ENCODE results near the gene PKD2.

PKD2 gene

DNA sequence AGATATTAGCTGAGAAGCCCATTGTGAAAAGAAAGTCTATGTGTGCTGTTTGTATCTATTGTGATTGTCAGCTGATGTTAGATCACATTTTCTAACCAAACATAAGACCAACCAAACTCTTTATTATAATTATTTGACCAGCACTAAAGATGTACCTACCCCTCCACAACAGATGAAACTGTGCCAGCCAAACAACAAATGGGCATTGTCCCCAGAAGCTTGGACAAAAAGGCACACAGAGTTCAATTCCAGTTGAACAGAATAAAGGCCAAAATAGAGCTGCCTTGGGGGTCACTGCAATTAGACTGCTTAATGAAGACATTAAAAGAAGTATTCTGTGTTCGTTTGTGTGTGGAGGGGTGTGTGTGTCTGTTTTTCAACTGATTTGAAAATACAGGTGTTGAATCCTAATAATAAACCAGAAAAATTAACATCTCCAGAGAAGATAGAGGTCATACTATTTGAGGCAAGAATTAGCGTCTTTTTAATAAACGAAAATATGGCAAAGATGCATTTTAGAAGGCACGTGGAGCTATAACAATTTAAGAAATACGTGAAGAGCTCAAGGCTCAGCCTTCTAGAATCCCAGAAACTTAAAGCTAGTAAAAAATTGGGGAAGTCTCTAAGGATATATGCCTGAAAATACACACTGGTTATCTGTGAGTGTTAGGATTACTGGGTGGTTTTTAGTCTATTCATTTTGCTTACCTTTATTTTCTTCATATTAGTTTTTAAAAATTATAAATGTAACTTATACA, 29.7 kb upstream of the PKD2 start:
- Histone ChIP-seq H3K27me3 (ENCODE audit: low read depth, low read length) (peaks cover 24% of the 10 kb centered on the region), H3K4me1 (ENCODE audit: low read length) (peaks cover 30% of the 10 kb centered on the region), H4K20me1 (ENCODE audit: insufficient read depth, low read length) (no peaks in the 10 kb centered on the region), H3K27ac (ENCODE audit: low read length) (no peak overlapping the region), H2AFZ (ENCODE audit: low read depth, low read length) (no peak overlapping the region), H3K9me3 (ENCODE audit: insufficient read depth, low read length) (no peaks in the 10 kb centered on the region), H3K4me3 (ENCODE audit: low read length) (peak overlapping the region; percentile 28; the same call in 1 of the 2 replicates), H3K79me2 (ENCODE audit: low read length) (no peaks in the 10 kb centered on the region), H3K36me3 (replicated peaks; ENCODE audit: low read depth, low read length) (no peaks in the 10 kb centered on the region), H3K9ac (ENCODE audit: low read length) (no peak overlapping the region), H3K4me2 (ENCODE audit: low read length) (peak overlapping the region; percentile 35)
- TF ChIP-seq, protein P1, sequence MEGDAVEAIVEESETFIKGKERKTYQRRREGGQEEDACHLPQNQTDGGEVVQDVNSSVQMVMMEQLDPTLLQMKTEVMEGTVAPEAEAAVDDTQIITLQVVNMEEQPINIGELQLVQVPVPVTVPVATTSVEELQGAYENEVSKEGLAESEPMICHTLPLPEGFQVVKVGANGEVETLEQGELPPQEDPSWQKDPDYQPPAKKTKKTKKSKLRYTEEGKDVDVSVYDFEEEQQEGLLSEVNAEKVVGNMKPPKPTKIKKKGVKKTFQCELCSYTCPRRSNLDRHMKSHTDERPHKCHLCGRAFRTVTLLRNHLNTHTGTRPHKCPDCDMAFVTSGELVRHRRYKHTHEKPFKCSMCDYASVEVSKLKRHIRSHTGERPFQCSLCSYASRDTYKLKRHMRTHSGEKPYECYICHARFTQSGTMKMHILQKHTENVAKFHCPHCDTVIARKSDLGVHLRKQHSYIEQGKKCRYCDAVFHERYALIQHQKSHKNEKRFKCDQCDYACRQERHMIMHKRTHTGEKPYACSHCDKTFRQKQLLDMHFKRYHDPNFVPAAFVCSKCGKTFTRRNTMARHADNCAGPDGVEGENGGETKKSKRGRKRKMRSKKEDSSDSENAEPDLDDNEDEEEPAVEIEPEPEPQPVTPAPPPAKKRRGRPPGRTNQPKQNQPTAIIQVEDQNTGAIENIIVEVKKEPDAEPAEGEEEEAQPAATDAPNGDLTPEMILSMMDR (IDR thresholded peaks at IDR 0.05; ENCODE audit: low read depth, low read length) = no peak
- TF ChIP-seq EZH2phosphoT487 (IDR thresholded peaks at IDR 0.05; ENCODE audit: low read depth) = no peak

DNA sequence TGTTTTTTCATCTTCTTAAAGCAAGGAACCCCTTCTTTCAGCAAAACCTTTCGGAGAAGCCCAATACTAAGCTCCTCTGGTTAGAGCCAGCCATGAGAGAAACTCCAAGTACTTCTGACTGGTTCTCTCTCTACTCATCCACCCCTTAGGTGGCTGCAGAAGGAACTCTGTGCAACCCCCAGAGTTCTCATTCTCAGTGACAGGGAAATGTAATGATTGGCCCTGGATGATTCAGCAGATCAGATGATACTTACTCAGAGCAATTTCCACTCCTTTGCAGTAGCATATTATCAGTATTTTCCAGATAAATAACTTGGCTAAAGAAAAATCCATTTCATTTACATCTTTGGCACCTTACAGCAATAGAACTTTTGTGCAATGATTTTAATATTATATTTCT, 28.8 kb upstream of the PKD2 start:
- Histone ChIP-seq H3K27ac (ENCODE audit: low read length) (no peak overlapping the region), H3K4me3 (ENCODE audit: low read length) (peak overlapping the region; percentile 44), H3K27me3 (ENCODE audit: low read depth, low read length) (peaks cover 31% of the 10 kb centered on the region), H3K79me2 (ENCODE audit: low read length) (no peaks in the 10 kb centered on the region), H3K4me1 (ENCODE audit: low read length) (peaks cover 26% of the 10 kb centered on the region), H3K36me3 (replicated peaks; ENCODE audit: low read depth, low read length) (no peaks in the 10 kb centered on the region), H3K4me2 (ENCODE audit: low read length) (peak overlapping the region; percentile 50), H3K9me3 (ENCODE audit: insufficient read depth, low read length) (no peaks in the 10 kb centered on the region), H4K20me1 (ENCODE audit: insufficient read depth, low read length) (no peaks in the 10 kb centered on the region), H3K9ac (ENCODE audit: low read length) (no peak overlapping the region), H2AFZ (ENCODE audit: low read depth, low read length) (no peak overlapping the region)
- TF ChIP-seq, protein P1 (IDR thresholded peaks at IDR 0.05; ENCODE audit: low read depth, low read length) = no peak
- TF ChIP-seq EZH2phosphoT487 (IDR thresholded peaks at IDR 0.05; ENCODE audit: low read depth) = no peak

DNA sequence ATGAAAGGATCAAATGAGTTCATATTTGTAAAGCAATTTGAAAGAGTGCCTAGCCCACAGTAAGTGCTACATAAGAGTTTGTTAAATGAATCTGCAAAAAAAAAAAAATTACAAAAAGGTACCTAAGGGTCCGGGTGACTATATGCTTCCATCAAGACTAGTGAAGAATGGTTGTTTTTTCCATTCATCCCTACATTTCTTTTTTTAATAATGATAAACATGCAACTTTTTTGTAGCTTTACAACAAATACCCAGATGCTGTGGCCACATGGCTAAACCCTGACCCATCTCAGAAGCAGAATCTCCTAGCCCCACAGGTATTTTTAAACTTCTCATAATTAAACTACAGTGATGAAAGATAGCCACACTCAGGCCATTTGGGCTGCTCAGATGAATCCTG, 27.6 kb upstream of the PKD2 start:
- Histone ChIP-seq H3K9me3 (ENCODE audit: insufficient read depth, low read length) (no peaks in the 10 kb centered on the region), H3K4me2 (ENCODE audit: low read length) (no peak overlapping the region), H3K4me3 (ENCODE audit: low read length) (no peak overlapping the region), H3K27ac (ENCODE audit: low read length) (no peak overlapping the region), H2AFZ (ENCODE audit: low read depth, low read length) (no peak overlapping the region), H3K36me3 (replicated peaks; ENCODE audit: low read depth, low read length) (no peaks in the 10 kb centered on the region), H3K27me3 (ENCODE audit: low read depth, low read length) (peaks cover 27% of the 10 kb centered on the region), H3K9ac (ENCODE audit: low read length) (no peak overlapping the region), H3K79me2 (ENCODE audit: low read length) (no peaks in the 10 kb centered on the region), H3K4me1 (ENCODE audit: low read length) (peaks cover 21% of the 10 kb centered on the region), H4K20me1 (ENCODE audit: insufficient read depth, low read length) (no peaks in the 10 kb centered on the region)
- TF ChIP-seq EZH2phosphoT487 (IDR thresholded peaks at IDR 0.05; ENCODE audit: low read depth) = no peak
- TF ChIP-seq, protein P1 (IDR thresholded peaks at IDR 0.05; ENCODE audit: low read depth, low read length) = no peak

DNA sequence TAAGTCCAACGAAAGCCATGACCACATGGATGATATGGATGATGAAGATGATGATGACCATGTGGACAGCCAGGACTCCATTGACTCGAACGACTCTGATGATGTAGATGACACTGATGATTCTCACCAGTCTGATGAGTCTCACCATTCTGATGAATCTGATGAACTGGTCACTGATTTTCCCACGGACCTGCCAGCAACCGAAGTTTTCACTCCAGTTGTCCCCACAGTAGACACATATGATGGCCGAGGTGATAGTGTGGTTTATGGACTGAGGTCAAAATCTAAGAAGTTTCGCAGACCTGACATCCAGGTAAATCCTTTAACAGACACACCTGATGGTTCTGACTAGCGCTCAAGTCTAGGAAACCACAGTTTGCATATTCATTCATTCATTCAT, 25.9 kb upstream of the PKD2 start:
- Histone ChIP-seq H3K9ac (ENCODE audit: low read length) (no peak overlapping the region), H3K4me2 (ENCODE audit: low read length) (no peak overlapping the region), H3K79me2 (ENCODE audit: low read length) (no peaks in the 10 kb centered on the region), H3K27me3 (ENCODE audit: low read depth, low read length) (peaks cover 20% of the 10 kb centered on the region), H3K9me3 (ENCODE audit: insufficient read depth, low read length) (no peaks in the 10 kb centered on the region), H2AFZ (ENCODE audit: low read depth, low read length) (no peak overlapping the region), H3K36me3 (replicated peaks; ENCODE audit: low read depth, low read length) (no peaks in the 10 kb centered on the region), H3K4me3 (ENCODE audit: low read length) (no peak overlapping the region), H3K4me1 (ENCODE audit: low read length) (peaks cover 14% of the 10 kb centered on the region), H3K27ac (ENCODE audit: low read length) (no peak overlapping the region), H4K20me1 (ENCODE audit: insufficient read depth, low read length) (no peaks in the 10 kb centered on the region)
- TF ChIP-seq EZH2phosphoT487 (IDR thresholded peaks at IDR 0.05; ENCODE audit: low read depth) = no peak
- TF ChIP-seq, protein P1 (IDR thresholded peaks at IDR 0.05; ENCODE audit: low read depth, low read length) = no peak

All from OCI-LY3 (cell line).